ENCODE results near the gene TCEAL3. TPM values are rescaled to one million over a fixed set of nuclear protein-coding genes. Genes with fewer than 3 reads are reported as not detected.

TCEAL3 gene
- total and polyA plus RNA-seq, 2 of the 8 experiments (the other 6 are each of a cell fraction or from before 2014, with no cell fraction given) = 4.4 to 12.0 TPM

DNA sequence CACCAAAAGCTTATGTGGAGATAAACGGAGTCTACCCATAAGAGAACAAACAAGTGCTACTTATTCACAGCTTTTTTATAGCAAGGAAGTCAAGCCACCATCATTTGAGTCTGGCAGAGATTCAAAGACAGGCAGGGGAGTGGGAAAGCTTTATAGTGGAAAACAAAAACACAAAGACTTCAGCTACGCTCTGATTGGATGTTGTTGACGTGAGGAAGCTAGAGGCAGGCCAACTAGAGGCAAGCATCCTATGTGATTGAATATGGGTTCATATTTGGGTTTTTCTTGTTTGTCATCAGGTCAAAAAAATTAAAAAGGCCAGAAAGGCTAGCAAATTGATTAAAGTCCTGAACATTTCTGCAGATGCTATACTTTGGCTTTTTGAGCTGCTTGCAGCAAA is 23.2 kb upstream of the TCEAL3 start:
- Histone ChIP-seq H3K9me3 (ENCODE audit: insufficient read depth in 2 of 2, low read depth in 1 of 2, low read length in 1 of 2) (no peaks in the 10 kb centered on the region), H4K5ac (ENCODE audit: insufficient read length, low read depth, low read length) (no peak overlapping the region), H3K23me2 (ENCODE audit: low read depth, low read length) (no peaks in the 10 kb centered on the region), H3K9ac (replicated peaks in 1 of 4; ENCODE audit: extremely low read depth in 1 of 4, low read depth in 3 of 4, low read length in 3 of 4) (no peak overlapping the region), H3K23ac (ENCODE audit: insufficient read length) (no peak overlapping the region), H3K27me3 (replicated peaks in 1 of 4; ENCODE audit: control insufficient read depth in 3 of 4, extremely low read depth in 1 of 4, insufficient read depth in 3 of 4, low read length in 3 of 4) (no peaks in the 10 kb centered on the region), H3K4ac (replicated peaks; ENCODE audit: insufficient read length, low read depth, low read length) (no peak overlapping the region), H2BK20ac (ENCODE audit: low read length) (no peak overlapping the region), H3K18ac (ENCODE audit: extremely low read depth, low read length) (no peak overlapping the region), H2AK5ac (ENCODE audit: low read depth, low read length) (no peak overlapping the region), H4K20me1 (replicated peaks in 1 of 2; ENCODE audit: control insufficient read depth in 1 of 2, insufficient read depth in 2 of 2, low read length in 2 of 2) (no peaks in the 10 kb centered on the region), H3K14ac (ENCODE audit: insufficient read length) (no peak overlapping the region), H2BK12ac (ENCODE audit: low read depth, low read length) (no peak overlapping the region), H4K91ac (replicated peaks; ENCODE audit: insufficient read length, low read length) (no peak overlapping the region), H2AFZ (ENCODE audit: low read length) (no peak overlapping the region; the same call in 1 of the 2 replicates), H3K56ac (replicated peaks; ENCODE audit: insufficient read length, low read depth, low read length) (no peak overlapping the region), H3K4me2 (ENCODE audit: insufficient read depth in 1 of 2, low read depth in 2 of 2, low read length in 2 of 2) (peak overlapping the region in 1 of 2 experiments; percentile 68; a peak in 3 of 4 replicates), H3K36me3 (ENCODE audit: control insufficient read depth in 2 of 4, insufficient read depth in 4 of 4, low read length in 3 of 4) (peaks cover 0 to 10% (median 0%) of the 10 kb centered on the region in 4 experiments; a peak in 2 of 8 replicates), H3K79me2 (ENCODE audit: control insufficient read depth in 1 of 2, insufficient read depth in 2 of 2, low read length in 2 of 2) (no peaks in the 10 kb centered on the region; a peak in 1 of 4 replicates), H2BK15ac (ENCODE audit: low read length) (no peak overlapping the region), H3K4me1 (replicated peaks in 1 of 4; ENCODE audit: control insufficient read depth in 3 of 4, insufficient read depth in 4 of 4, low read length in 3 of 4) (peaks cover 0 to 3% (median under 1%) of the 10 kb centered on the region in 4 experiments; a peak in 3 of 7 replicates), H3K79me1 (ENCODE audit: low read depth, low read length) (no peaks in the 10 kb centered on the region), H3K4me3 (ENCODE audit: extremely low read depth in 1 of 4, insufficient read depth in 2 of 4, low read depth in 3 of 4, low read length in 4 of 4) (peak overlapping the region in 1 of 4 experiments; percentile 88; a peak in 4 of 8 replicates), H2BK5ac (ENCODE audit: low read depth, low read length) (no peak overlapping the region), H2BK120ac (replicated peaks; ENCODE audit: low read depth, low read length) (no peak overlapping the region), H4K8ac (ENCODE audit: extremely low read depth, insufficient read depth, low read length) (no peak overlapping the region), H3K27ac (ENCODE audit: low read depth, low read length) (no peak overlapping the region)
- ChIA-PET CTCF (ENCODE audit: partially characterized antibody) (interaction anchor here (1.1 kb wide), 1 partner anchor 46 kb away, joined by 4 read pairs; no protein-coding TSS in a partner anchor), POLR2A (ENCODE audit: partially characterized antibody) (interaction anchor here (0.7 to 1.4 kb wide), 3 partner anchors 11 to 101 kb away, joined by 3 to 6 read pairs (median 5); partner anchors contain the start of gene MORF4L2)
- DNase-seq (ENCODE audit: low read depth in 1 of 2, low spot score in 2 of 2) (no peak), FAIRE-seq (no peak)
- TF ChIP-seq JUN (IDR thresholded peaks at IDR 0.05; ENCODE audit: low read depth, low read length) = no peak
- WGBS, 2 experiments (ENCODE audit: extremely low coverage in 1 of 2, insufficient coverage in 1 of 2, insufficient read length in 1 of 2, insufficient replicate concordance in 2 of 2, low coverage in 1 of 2, low lambda C conversion rate in 2 of 2, missing lambda C conversion rate in 1 of 2) = 38% methylated on average over 3 of the region's 3 CpGs; no CpG with 5 or more reads in 1 of the 2 experiments
